HG03520 (cell line): ENCODE measurements around the gene LBHD1.
"Not testable (repeated sequence)": the region's sequence is repeated elsewhere in the genome, so short reads cannot be mapped to it uniquely, and the experiment has no call there.

Experiments used
- ATAC-seq: cut with Tn5 transposase; IDR thresholded peaks from one replicate; pipeline ENCODE4 v1.9.1; 2021; ENCODE audit warnings: mild to moderate bottlenecking, moderate library complexity; ENCODE audit not compliant: unreplicated experiment

LBHD1 gene

GRCh38 chr11:62621567-62622470 lies 50.2 kb downstream of the LBHD1 start, which contains the start of gene B3GAT3:
B3GAT3 (minus strand) TSS chr11:62621986; CDS start chr11:62621947, 39 bp downstream.
- ATAC-seq = peak; percentile 87

- ATAC-seq = no peak
Measured at GRCh38 chr11:62621027-62621566, 51.0 kb downstream of the LBHD1 start.

GRCh38 chr11:62616957-62617356 lies 55.1 kb downstream of the LBHD1 start:
- not testable (repeated sequence) for ATAC-seq

- ATAC-seq = no peak
Measured at GRCh38 chr11:62615521-62615920, 56.5 kb downstream of the LBHD1 start.

DNA sequence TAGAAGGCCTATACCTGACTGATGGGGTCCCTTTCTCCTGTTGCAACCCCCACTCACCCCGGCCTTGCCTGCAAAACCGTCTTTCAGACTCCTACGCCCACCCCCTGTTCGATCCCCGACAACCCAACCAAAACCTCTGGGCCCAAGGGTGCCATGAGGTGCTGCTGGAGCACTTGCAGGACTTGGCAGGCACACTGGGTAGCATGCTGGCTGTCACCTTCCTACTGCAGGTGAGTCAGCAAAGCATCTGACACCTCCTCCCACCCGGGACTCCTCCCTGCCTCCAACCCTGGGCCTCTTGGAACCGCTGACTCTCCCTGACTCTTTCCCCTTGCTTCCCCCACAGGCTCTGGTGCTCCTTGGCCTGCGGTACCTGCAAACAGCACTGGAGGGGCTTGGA lies 57.8 kb downstream of the LBHD1 start:
- no peak for ATAC-seq

- ATAC-seq = no peak
Measured at GRCh38 chr11:62613291-62613778, 58.7 kb downstream of the LBHD1 start.
